Thoracic aorta (tissue), 2 donors: ENCODE data around the gene PCCA. TPM values are rescaled to one million over a fixed set of nuclear protein-coding genes. Genes with fewer than 3 reads are reported as not detected.

ENCODE experiments used
- ATAC-seq: fragments of 150-250 bp; one replicate; pipeline ENCODE4 v1.8.0; 2017; ENCODE audit warnings: low read depth; ENCODE audit not compliant: insufficient number of reproducible peaks, low FRiP score
- DNase-seq: peaks from one replicate; pipeline ENCODE4 v3.0.0-alpha.2; 2020; ENCODE audit warnings: low spot score
- H3K27ac ChIP-seq, 2 donors: fragments of 200-600 bp; sonication (generic); 1 replicate in 1 of 2; 2 replicates in 1 of 2; pipeline ENCODE4 v1.5.1; 2016; ENCODE audit warnings: mild to moderate bottlenecking in 2 of 2, moderate library complexity in 2 of 2
- H3K27me3 ChIP-seq: fragments of 200-600 bp; sonication (generic); replicated peaks from 2 replicates; pipeline ENCODE4 v1.6.0; 2016; ENCODE audit warnings: mild to moderate bottlenecking; ENCODE audit not compliant: insufficient read depth
- H3K36me3 ChIP-seq: fragments of 200-600 bp; sonication (generic); one replicate; pipeline ENCODE4 v1.5.1; 2016
- H3K4me1 ChIP-seq, 2 donors: fragments of 200-600 bp; sonication (generic); 1 replicate in 1 of 2; 2 replicates in 1 of 2; pipeline versions ENCODE4 v1.5.1 to v1.6.0; 2016; ENCODE audit warnings: low read depth in 2 of 2, mild to moderate bottlenecking in 1 of 2; ENCODE audit not compliant: control insufficient read depth in 1 of 2
- H3K4me3 ChIP-seq: fragments of 200-600 bp; sonication (generic); 2 replicates; pipeline ENCODE4 v1.5.1; 2016; ENCODE audit warnings: mild to moderate bottlenecking
- H3K9me3 ChIP-seq: fragments of 200-600 bp; sonication (generic); 2 replicates; pipeline ENCODE4 v1.5.1; 2016
- total RNA-seq, 2 donors: library from RNA; depleted of rRNA; stranded (reverse); fragments of >200 nt; gene quantifications; one replicate each; pipeline versions ENCODE4 v1.1.0 to v1.2.3, GENCODE V29; 2016
- TF ChIP-seq, protein P1 (sequence below): fragments of 200-600 bp; sonication (generic); IDR thresholded peaks from one replicate; pipeline ENCODE4 v1.5.1; 2019; ENCODE audit warnings: antibody characterized with exemption

PCCA gene
- total RNA-seq, 2 donors from 2014 or later: 17.2 to 51.6 TPM

DNA sequence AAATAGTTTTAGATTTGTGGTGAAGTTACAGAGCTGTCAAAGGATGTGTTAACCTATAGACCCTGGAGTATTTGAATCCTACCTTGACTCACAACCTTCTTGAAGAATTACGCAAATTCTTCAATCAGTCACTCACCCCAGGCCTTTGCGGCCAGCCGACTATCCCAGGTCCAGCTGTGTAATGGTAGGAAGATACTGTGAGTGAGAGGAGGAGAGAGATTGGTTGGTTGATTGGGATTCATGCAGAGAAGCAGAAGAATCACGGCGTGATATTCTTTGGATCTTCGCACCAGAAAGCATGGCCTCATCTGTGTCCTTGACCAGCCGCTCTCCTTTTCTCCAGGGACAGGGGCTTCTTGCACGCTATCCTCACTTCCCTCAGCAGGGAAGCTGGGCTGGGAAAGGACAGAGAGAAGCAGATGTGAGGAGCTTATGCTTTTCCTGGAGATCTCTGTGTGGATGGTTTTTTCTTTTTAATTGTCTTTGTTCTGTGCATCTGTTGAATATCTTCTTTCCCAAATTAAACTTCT lies 250.6 kb downstream of the PCCA start:
- Histone ChIP-seq H3K9me3 (peaks cover under 1% of the 10 kb centered on the region), H3K4me1 (no peaks in the 10 kb centered on the region), H3K36me3 (peaks cover 7% of the 10 kb centered on the region), H3K4me3 (no peak overlapping the region), H3K27me3 (no peaks in the 10 kb centered on the region), H3K27ac (no peak overlapping the region)
- DNase-seq (no peak), ATAC-seq (no peak)
- TF ChIP-seq, protein P1, sequence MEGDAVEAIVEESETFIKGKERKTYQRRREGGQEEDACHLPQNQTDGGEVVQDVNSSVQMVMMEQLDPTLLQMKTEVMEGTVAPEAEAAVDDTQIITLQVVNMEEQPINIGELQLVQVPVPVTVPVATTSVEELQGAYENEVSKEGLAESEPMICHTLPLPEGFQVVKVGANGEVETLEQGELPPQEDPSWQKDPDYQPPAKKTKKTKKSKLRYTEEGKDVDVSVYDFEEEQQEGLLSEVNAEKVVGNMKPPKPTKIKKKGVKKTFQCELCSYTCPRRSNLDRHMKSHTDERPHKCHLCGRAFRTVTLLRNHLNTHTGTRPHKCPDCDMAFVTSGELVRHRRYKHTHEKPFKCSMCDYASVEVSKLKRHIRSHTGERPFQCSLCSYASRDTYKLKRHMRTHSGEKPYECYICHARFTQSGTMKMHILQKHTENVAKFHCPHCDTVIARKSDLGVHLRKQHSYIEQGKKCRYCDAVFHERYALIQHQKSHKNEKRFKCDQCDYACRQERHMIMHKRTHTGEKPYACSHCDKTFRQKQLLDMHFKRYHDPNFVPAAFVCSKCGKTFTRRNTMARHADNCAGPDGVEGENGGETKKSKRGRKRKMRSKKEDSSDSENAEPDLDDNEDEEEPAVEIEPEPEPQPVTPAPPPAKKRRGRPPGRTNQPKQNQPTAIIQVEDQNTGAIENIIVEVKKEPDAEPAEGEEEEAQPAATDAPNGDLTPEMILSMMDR: no peak

DNA sequence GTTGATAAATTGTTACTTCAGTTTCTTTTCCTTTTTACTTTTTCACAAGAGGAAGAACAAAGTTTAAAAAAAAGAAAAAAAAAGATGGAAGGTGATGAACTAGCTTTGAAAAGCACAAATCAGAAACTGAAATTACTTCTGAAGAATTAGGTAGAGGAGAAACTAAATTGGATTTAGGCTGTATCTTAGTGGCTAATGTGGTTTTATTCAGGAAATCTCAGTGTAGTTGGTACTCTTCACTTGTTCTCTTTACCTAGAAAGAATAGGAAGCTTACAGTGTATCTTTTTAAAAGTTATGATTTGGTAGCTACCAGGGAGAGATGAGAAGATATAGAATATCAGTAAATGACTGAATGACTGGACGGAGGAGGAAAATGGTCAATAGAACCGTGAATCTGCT lies 252.0 kb downstream of the PCCA start:
- TF ChIP-seq, protein P1: no peak
- Histone ChIP-seq H3K4me3 (no peak overlapping the region), H3K9me3 (no peaks in the 10 kb centered on the region), H3K27ac (no peak overlapping the region), H3K36me3 (peaks cover 3% of the 10 kb centered on the region), H3K27me3 (no peaks in the 10 kb centered on the region), H3K4me1 (no peaks in the 10 kb centered on the region)
- DNase-seq (no peak), ATAC-seq (no peak)

DNA sequence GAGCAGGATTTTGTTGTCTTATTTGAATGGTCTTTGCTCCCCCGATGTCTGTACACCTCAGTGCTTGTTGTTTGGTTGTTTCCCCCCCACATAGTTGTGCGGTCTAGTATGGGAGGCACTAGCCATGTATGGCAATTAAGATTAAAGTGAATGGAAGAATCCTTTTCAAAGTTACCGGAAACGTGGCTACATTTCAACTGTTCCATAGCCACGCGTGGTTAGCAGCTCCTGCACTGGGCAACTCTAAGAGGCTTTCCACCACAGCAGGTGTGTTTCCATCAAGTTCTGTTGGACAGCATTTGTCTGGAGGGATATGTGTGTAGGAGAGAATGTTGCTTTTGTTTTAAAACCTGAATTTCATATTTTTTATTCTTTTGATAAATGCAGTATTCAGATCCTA lies 252.4 kb downstream of the PCCA start:
- Histone ChIP-seq H3K36me3 (peaks cover 3% of the 10 kb centered on the region), H3K4me3 (no peak overlapping the region), H3K9me3 (no peaks in the 10 kb centered on the region), H3K27me3 (no peaks in the 10 kb centered on the region), H3K27ac (no peak overlapping the region), H3K4me1 (no peaks in the 10 kb centered on the region)
- DNase-seq (no peak), ATAC-seq (no peak)
- TF ChIP-seq, protein P1: no peak

DNA sequence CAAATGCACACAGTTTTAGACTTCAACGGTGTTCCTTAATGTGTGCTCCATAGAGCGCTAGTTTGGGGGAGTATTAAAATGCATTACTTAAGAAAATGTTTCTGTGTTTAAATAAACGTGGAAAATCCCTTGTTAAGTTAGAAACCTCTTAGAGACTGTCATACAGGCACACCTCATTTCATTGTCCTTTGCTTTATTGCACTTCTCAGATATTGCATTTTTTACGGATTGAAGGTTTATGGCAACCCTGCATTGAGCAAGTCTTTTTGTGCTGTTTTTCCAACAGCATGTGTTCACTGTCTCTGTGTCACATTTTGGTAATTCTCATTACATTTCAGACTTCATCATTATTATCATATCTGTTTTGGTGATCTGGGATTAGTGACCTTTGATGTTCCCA lies 255.7 kb downstream of the PCCA start:
- TF ChIP-seq, protein P1: no peak
- Histone ChIP-seq H3K27me3 (no peaks in the 10 kb centered on the region), H3K4me1 (no peaks in the 10 kb centered on the region), H3K27ac (no peak overlapping the region), H3K36me3 (peaks cover 3% of the 10 kb centered on the region), H3K9me3 (no peaks in the 10 kb centered on the region), H3K4me3 (no peak overlapping the region)
- no peak for ATAC-seq
- DNase-seq: no peak

DNA sequence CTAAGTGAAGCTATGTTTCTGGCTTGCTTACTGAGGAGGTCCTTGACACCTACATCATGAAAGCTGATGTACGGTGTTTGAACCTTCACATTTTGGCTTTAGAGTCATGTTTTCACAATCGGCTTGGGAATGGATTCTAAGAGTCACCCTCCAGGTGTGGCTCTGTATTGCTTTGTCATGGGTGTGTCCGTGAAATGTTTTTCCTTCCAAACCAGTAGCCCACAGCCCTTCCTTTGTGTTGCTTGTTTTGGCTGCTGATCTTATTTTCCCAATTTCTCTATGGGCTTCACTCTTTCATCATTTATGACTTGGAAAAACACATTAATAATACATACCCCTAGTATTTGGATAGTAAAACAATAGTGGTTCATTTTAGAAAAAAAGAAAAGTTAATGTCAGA lies 259.1 kb downstream of the PCCA start:
- TF ChIP-seq, protein P1: no peak
- no peak overlapping the region for H3K27ac ChIP-seq
- DNase-seq: no peak
- H3K36me3 ChIP-seq: no peaks in the 10 kb centered on the region
- H3K9me3 ChIP-seq: no peaks in the 10 kb centered on the region
- H3K4me1 ChIP-seq: no peaks in the 10 kb centered on the region
- no peak for ATAC-seq
- H3K4me3 ChIP-seq: no peak overlapping the region
- H3K27me3 ChIP-seq: no peaks in the 10 kb centered on the region
